ENCODE measurements around the gene FRAT2. TPM values are rescaled to one million over a fixed set of nuclear protein-coding genes. Genes with fewer than 3 reads are reported as not detected.

The FRAT2 gene
- total and polyA plus RNA-seq, 2 of the 13 experiments (the other 11 are each of a cell fraction or from before 2014, with no cell fraction given), result 7.2 to 14.1 TPM

DNA sequence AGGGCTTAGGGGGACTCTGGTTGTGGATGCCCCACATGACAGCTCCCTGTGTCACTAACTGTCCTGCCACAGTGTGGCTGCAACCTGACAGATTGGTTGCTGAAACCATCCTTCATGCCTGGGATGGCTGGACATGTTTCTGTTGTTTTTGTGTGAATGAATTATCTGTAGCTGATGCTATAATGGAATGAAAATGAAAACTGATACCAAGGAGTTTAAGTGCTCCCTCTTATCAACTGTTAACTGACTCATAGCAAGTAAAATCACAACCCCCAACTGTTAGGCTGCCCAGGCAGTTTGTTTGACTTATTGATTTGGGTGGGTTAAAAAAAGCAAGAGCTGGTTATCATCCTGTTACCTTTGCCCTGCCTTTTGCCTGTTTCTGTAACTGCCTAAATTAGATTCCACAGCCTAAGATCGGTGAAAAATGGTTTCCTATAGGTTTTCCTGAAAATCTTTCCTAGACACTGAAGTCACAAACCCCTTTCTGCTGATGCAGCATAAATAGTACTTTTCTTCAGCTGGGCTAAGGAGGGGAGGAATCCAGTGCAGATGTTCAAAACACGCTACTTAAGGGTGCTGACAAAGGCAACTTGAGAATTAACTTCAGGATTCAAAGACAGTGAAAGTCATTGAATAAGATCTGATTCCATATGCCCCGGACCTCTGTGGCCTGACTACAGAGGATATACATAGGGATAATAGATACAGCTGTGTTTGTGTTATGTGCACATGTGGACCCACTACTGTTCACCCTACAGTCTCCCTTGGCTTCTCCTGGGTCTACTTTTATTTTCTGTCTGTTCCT is 5.7 kb downstream of the FRAT2 start (continued):
- TF ChIP-seq, protein P1, sequence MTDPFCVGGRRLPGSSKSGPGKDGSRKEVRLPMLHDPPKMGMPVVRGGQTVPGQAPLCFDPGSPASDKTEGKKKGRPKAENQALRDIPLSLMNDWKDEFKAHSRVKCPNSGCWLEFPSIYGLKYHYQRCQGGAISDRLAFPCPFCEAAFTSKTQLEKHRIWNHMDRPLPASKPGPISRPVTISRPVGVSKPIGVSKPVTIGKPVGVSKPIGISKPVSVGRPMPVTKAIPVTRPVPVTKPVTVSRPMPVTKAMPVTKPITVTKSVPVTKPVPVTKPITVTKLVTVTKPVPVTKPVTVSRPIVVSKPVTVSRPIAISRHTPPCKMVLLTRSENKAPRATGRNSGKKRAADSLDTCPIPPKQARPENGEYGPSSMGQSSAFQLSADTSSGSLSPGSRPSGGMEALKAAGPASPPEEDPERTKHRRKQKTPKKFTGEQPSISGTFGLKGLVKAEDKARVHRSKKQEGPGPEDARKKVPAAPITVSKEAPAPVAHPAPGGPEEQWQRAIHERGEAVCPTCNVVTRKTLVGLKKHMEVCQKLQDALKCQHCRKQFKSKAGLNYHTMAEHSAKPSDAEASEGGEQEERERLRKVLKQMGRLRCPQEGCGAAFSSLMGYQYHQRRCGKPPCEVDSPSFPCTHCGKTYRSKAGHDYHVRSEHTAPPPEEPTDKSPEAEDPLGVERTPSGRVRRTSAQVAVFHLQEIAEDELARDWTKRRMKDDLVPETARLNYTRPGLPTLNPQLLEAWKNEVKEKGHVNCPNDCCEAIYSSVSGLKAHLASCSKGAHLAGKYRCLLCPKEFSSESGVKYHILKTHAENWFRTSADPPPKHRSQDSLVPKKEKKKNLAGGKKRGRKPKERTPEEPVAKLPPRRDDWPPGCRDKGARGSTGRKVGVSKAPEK (CRISPR knock-in tag; IDR thresholded peaks at IDR 0.05; ENCODE audit: borderline replicate concordance), result peak; percentile 70; the same call in 1 of the 2 replicates
- TF ChIP-seq ZNF652 (CRISPR knock-in tag; IDR thresholded peaks at IDR 0.05; ENCODE audit: borderline replicate concordance, low read depth), result peak; percentile 54; the same call in 1 of the 2 replicates
- TF ChIP-seq HDAC2 (CRISPR knock-in tag; IDR thresholded peaks at IDR 0.05), result peak; percentile 92
- TF ChIP-seq ZNF530 (CRISPR knock-in tag; IDR thresholded peaks at IDR 0.05; ENCODE audit: low read depth), result no peak
- TF ChIP-seq, protein P2, sequence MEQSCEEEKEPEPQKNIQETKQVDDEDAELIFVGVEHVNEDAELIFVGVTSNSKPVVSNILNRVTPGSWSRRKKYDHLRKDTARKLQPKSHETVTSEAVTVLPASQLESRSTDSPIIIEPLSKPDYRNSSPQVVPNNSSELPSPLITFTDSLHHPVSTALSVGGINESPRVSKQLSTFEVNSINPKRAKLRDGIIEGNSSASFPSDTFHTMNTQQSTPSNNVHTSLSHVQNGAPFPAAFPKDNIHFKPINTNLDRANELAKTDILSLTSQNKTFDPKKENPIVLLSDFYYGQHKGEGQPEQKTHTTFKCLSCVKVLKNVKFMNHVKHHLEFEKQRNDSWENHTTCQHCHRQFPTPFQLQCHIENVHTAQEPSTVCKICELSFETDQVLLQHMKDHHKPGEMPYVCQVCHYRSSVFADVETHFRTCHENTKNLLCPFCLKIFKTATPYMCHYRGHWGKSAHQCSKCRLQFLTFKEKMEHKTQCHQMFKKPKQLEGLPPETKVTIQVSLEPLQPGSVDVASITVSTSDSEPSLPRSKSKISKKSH (CRISPR knock-in tag; IDR thresholded peaks at IDR 0.05; ENCODE audit: borderline replicate concordance), result no peak
- TF ChIP-seq GATAD1 (CRISPR knock-in tag; IDR thresholded peaks at IDR 0.05), result 0 out of 2 replicates have a peak, but pooled peaks have one; percentile 49
- TF ChIP-seq SMAD3 (CRISPR knock-in tag; IDR thresholded peaks at IDR 0.05), result peak; percentile 92
- TF ChIP-seq, protein P3, sequence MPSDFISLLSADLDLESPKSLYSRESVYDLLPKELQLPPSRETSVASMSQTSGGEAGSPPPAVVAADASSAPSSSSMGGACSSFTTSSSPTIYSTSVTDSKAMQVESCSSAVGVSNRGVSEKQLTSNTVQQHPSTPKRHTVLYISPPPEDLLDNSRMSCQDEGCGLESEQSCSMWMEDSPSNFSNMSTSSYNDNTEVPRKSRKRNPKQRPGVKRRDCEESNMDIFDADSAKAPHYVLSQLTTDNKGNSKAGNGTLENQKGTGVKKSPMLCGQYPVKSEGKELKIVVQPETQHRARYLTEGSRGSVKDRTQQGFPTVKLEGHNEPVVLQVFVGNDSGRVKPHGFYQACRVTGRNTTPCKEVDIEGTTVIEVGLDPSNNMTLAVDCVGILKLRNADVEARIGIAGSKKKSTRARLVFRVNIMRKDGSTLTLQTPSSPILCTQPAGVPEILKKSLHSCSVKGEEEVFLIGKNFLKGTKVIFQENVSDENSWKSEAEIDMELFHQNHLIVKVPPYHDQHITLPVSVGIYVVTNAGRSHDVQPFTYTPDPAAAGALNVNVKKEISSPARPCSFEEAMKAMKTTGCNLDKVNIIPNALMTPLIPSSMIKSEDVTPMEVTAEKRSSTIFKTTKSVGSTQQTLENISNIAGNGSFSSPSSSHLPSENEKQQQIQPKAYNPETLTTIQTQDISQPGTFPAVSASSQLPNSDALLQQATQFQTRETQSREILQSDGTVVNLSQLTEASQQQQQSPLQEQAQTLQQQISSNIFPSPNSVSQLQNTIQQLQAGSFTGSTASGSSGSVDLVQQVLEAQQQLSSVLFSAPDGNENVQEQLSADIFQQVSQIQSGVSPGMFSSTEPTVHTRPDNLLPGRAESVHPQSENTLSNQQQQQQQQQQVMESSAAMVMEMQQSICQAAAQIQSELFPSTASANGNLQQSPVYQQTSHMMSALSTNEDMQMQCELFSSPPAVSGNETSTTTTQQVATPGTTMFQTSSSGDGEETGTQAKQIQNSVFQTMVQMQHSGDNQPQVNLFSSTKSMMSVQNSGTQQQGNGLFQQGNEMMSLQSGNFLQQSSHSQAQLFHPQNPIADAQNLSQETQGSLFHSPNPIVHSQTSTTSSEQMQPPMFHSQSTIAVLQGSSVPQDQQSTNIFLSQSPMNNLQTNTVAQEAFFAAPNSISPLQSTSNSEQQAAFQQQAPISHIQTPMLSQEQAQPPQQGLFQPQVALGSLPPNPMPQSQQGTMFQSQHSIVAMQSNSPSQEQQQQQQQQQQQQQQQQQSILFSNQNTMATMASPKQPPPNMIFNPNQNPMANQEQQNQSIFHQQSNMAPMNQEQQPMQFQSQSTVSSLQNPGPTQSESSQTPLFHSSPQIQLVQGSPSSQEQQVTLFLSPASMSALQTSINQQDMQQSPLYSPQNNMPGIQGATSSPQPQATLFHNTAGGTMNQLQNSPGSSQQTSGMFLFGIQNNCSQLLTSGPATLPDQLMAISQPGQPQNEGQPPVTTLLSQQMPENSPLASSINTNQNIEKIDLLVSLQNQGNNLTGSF (CRISPR knock-in tag; IDR thresholded peaks at IDR 0.05), result no peak
- TF ChIP-seq SRY (CRISPR knock-in tag; IDR thresholded peaks at IDR 0.05), result no peak
- TF ChIP-seq KMT2B (CRISPR knock-in tag; IDR thresholded peaks at IDR 0.05), result no peak
- TF ChIP-seq, protein P4, sequence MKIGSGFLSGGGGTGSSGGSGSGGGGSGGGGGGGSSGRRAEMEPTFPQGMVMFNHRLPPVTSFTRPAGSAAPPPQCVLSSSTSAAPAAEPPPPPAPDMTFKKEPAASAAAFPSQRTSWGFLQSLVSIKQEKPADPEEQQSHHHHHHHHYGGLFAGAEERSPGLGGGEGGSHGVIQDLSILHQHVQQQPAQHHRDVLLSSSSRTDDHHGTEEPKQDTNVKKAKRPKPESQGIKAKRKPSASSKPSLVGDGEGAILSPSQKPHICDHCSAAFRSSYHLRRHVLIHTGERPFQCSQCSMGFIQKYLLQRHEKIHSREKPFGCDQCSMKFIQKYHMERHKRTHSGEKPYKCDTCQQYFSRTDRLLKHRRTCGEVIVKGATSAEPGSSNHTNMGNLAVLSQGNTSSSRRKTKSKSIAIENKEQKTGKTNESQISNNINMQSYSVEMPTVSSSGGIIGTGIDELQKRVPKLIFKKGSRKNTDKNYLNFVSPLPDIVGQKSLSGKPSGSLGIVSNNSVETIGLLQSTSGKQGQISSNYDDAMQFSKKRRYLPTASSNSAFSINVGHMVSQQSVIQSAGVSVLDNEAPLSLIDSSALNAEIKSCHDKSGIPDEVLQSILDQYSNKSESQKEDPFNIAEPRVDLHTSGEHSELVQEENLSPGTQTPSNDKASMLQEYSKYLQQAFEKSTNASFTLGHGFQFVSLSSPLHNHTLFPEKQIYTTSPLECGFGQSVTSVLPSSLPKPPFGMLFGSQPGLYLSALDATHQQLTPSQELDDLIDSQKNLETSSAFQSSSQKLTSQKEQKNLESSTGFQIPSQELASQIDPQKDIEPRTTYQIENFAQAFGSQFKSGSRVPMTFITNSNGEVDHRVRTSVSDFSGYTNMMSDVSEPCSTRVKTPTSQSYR (CRISPR knock-in tag; IDR thresholded peaks at IDR 0.05; ENCODE audit: borderline replicate concordance), result peak; percentile 88; the same call in 1 of the 2 replicates
- no peak for TF ChIP-seq ZNF616 (CRISPR knock-in tag; IDR thresholded peaks at IDR 0.05; ENCODE audit: low read depth)
- TF ChIP-seq, protein P5, sequence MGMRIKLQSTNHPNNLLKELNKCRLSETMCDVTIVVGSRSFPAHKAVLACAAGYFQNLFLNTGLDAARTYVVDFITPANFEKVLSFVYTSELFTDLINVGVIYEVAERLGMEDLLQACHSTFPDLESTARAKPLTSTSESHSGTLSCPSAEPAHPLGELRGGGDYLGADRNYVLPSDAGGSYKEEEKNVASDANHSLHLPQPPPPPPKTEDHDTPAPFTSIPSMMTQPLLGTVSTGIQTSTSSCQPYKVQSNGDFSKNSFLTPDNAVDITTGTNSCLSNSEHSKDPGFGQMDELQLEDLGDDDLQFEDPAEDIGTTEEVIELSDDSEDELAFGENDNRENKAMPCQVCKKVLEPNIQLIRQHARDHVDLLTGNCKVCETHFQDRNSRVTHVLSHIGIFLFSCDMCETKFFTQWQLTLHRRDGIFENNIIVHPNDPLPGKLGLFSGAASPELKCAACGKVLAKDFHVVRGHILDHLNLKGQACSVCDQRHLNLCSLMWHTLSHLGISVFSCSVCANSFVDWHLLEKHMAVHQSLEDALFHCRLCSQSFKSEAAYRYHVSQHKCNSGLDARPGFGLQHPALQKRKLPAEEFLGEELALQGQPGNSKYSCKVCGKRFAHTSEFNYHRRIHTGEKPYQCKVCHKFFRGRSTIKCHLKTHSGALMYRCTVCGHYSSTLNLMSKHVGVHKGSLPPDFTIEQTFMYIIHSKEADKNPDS (CRISPR knock-in tag; IDR thresholded peaks at IDR 0.05), result no peak
